Activated CD4-positive, alpha-beta T cell treated with anti-CD3 and anti-CD28 coated beads, Interleukin-2, amount 50 U/mL, for 24 hours (primary cell): ENCODE measurements around the gene KRT74.

Source experiments
- DNase-seq, 2 donors: peaks; one replicate each; pipeline ENCODE4 v3.0.0-alpha.2; 2020; ENCODE audit warnings: low read depth in 1 of 2, low spot score in 1 of 2

Gene KRT74

DNA sequence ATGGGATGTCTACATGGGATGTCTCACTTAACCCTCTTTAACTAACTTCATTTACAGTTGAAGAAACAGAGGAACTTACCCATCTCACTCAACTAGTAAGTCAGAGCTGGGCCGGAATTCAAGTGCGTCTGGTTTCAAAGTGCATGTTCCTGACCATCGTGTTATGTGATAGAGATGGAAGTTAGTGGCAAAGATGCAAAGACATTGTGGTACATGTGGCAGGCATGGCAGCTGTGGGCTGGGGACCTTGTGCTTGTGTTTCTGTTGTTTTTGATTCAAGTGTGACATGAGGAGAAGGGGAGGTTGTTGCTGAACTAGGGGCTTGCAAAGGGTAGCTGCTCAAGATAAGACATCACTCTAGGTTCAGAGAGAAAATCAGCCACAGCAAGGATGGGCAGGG lies 2.3 kb upstream of the KRT74 start:
- DNase-seq, result no peak

DNA sequence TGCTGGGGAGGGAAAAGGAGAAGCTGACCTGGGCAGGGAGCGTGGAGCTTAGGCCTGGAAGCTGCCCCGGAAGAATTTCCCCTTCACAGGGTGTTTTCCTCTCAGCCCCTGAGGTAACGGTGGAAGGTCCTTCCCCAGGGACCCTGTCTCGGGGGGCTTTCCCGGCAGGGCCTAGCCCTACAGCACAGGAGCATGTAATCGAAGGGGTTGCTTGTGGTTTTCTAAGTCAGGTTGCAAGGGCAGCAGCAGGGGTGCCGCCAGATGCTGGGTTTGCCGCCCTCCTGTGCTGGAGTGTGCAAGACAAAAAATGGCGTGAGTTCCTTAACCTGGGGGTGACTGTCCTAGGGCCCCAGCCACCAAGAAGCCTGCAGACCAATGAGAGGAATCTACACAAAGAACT lies 1.6 kb upstream of the KRT74 start:
- DNase-seq, result no peak

DNA sequence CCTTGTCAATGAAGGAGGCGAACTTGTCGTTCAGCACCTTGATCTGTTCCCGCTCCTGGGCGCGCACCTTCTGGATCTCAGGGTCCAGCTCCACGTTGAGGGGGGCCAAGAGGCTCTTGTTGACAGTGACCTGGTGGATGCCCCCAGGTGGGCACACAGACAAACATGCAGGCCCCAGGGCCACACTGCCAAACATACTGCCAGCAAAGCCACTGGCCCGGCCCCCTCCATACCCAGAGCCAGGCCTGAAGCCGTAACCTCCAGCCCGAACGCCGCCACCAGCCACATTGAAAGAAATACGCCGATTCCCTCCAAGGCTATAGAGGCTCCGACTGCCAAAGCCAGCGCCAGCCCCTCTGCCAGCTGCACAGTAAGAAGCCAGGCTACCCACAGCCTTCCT lies 337 bp downstream of the KRT74 start:
- no peak for DNase-seq

DNA sequence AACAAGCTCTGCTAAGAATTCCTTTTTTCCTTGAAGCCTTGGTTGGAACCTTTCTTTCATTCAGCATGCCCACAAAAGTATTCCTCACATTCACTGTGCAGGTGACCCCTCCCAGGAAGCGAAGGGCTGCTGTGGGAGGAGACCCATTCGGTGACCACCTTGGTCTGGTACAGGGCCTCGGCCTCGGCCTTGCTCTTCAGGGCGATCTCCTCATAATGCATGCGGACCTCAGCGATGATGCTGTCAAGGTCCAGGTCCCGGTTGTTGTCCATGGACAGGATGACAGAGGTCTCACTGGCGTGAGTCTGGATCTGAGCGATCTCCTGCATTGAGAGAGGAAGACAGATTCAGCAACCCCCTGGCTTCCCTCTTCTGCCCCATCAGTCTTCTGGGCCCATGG lies 3.1 kb downstream of the KRT74 start:
- no peak for DNase-seq

DNA sequence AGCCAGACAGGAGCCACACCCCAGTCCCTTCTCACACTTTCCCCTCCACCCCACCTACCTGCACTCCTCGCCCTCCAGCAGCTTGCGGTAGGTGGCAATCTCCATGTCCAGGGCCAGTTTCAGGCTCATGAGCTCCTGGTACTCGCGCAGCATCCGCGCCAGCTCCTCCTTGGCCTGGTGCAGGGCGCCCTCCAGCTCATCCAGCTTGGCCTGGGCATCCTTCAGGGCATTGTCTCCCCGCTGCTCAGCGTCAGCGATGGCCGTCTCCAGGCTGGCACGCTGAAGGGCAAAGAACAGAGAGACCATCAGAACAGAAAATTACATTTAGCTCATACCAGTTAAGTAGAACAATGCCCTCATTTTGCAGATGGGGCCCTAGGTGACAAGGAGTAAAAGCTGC lies 5.5 kb downstream of the KRT74 start:
- no peak for DNase-seq

DNA sequence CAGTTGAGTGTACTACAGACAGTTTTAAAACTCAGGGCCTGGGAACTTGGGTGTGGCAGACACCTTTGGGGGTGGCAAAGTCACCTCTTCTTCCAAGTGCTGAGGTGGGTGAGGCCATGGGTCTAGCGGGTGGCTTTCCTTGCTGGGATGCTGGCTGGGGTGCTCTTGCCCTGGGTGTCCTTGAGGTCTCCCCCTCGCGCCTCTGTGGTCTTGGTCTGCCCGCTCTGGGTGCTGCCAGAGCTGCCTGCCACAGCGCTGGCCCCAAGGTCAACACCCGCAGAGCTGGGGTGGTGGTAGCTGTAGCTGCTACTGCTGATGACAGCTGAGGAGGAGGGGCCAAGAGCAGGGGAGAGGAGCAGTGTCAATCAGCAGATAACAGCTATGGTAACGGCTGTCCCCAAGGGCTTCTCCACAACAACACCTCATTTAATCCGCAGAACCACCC lies 6.8 kb downstream of the KRT74 start:
- DNase-seq, result no peak

DNA sequence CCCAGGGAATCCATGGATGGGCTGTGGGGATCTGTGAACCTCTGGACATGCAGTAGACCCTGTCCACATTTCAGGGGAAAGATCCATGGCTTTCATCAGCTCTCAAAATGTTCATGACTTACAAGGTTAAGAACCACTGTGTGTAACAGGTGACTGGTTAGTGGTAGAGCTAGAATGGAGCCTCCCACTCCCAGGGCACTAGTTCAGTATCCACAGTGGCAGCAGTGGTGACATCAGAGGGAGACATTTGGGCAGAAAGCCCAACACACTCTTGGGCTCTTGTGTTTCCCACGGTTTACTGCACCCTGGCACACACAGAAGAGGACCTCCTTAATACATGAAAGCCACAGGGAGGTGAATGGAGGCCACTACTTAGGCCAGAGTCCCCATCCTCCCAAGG lies 9.1 kb downstream of the KRT74 start:
- DNase-seq, result no peak

DNA sequence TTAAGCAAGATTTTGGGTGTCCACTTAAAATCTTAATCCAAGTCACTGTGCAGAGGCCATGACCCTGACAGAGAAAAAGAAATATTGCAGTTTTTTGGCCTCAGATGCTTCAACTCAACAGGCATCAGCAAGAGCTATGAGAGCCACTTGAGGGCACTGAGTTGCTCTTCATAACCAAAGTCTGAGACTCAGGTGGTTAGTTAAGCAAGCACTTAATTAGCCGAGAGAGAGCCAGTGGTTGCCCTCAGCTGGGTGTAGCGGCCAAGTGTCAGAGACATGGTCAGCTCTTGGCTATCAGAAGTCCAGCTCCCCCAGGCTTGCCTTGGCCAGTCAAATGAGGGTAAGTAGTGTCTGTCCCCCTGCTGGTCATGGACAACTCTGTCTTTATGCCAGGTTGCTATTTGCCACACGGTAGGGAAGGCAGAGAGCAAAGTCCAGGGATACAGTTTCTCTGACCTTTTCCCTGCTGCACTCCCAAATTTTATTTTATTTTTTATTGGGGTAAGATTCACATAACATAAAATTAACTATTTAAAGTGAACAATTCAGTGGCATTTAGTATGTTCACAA lies 11.7 kb downstream of the KRT74 start:
- DNase-seq, result no peak

DNA sequence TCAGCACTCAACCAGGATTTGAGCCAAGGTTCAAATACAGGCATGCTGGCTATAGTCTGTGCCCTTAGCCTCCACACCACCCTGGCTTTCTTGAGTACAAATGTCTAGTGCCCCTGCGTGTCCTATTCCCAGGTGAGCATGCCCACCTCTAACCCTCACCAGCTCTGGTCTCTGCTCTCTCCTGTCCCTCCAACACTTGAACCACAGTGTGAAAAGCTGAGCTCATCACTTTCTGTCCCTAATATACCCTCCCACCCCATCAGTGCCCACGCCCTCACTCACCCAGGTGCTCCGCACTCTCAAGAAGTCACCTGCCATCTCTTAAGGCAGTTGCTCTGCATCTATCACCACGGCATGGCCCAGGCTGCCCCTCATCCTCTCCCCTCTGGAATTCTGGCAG lies 13.7 kb downstream of the KRT74 start:
- no peak for DNase-seq

DNA sequence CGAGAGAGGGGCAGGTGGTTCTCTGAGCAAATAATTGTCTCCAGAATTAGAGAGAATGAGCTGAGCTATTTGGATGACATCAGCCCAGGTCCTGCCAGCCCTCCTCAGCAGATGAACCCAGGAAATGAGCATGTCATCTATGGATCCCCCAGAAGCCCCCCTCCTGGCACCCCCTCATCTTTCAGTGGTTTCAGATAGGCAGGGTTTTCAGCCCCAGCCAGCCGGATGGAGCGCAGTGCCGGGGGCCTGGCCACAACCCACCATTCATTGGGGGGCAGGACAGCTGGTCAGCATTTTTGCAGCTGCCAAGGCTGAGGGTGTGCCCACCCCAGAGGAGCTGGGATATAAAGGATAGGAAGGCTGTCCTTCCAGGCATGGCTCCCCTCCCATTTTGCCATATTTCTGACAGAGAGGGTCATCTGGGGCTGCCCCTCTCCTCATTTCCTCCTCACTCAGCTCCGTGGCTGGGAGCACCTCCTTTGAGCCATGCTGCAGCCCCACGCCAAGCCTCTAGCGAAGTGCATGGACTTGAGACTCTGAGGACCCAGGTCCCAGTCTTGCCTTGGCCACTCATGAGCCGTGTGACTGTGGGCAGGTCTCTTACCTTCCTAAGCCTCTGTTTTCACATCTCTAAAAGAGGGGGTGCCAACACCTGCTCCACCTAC lies 14.7 kb downstream of the KRT74 start:
- DNase-seq, result no peak

DNA sequence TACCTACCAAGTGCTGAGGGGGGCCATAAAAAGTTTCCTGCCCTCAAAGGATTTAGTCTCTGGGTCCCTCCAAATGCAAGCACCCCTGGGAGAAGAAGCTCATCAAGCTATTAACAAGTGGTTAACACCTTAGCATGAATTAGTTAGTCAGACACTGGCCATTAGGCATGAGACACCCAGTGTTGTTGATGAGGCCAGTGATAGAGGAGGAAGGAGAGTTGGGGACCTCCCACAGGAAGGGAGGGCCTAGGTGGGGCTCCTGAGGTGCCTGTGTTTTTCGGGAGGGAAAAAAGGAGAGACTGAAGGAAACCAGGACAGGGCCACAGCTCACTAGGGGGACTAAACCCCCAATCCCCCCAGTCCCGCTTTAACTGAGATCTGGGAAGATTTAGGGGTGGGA lies 16.2 kb downstream of the KRT74 start:
- DNase-seq, result no peak

DNA sequence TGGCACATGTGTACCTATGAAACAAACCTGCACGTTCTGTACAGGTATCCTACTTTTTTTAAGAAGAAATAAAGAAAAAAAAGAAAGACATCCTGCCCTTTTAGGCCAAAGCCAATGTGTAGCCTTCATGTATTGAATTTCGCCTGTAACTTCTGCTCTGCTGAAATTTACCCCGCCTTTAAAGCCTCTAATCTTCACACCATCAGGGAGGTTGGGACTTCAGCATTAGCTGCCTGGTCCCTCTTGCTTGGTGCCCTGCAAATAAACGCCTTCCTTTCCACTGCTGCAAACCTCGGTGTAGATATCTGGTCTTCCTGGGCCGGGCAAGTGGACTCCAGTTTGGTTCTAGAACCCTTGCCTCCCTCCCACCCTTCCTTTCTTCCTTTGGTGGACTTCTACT lies 18.1 kb downstream of the KRT74 start:
- no peak for DNase-seq

DNA sequence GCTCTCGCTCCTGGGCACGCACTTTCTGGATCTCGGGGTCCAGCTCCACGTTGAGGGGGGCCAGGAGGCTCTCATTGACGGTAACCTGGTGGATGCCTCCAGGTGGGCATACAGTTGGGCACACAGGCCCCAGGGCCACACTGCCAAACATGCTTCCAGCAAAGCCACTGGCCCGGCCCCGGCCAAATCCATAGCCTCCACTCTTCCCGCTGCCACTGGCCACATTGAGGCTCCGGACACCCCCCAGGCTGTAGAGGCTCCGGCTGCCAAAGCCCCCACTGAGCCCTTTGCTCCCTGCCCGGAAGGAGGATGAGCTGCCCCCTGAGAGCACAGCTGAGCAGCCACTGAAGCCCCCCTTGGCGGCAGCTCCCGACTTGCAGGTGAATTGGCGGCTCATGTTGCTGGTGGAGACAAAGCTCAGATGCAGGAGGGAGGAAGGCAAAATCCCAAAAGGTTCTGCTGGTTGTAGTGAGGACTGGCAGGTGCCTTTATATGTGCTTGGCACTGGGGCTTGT lies 20.9 kb downstream of the KRT74 start, which contains the start of gene KRT71:
Gene KRT71 (minus strand): TSS at position 465 of the 515 bp plus-strand sequence. CDS start 68 bp downstream, at position 397.
- no peak for DNase-seq

DNA sequence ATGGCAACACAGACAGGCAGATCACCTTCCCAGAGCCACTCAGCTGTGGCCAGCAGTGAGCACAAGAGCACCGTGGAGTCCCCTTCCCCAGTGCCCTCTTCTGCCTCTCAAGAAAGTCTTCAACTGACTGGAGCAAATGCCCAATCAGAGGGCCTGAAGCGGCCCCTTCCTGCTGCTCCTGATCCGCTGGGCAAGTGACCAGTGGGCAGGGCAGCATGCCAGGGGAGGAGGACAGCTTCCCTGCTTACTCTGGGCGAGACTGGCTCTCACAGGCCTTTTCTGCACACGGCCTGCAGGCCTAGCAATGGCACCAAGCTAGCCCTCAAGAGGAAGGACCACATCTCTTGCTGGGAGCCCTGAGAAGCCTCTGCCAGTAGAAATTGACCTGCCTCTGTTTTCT lies 21.6 kb downstream of the KRT74 start:
- DNase-seq, result no peak

DNA sequence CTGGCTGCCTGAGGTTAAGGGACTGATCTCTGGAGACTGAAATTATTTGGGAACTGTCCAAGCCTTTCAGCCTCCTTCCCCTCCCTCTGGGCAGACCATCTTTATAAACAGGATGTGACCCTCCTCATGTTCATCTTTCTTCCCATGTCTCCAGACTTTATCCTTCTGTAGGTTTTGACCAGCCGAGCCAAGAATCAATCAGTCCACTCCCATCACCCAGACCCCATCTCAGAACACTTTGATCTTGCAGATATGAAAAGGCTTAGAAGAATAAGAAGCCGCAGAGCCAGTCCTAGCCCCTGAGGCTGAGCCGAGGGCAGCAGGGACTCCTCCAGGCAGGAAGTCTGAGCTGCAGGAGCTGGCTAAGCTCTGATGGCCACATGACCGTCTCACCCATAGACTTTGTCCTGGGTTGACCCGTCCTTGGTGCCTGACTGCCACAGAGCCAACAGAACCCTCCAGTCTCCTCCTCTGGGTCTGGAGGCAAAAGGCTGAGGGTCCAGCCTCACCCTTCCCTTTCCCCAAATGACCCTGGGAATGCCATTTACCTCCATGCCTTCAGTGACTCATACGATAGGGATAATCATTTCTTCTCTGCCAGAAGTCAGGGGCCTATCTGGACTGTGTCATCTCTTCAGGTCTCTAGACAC lies 22.3 kb downstream of the KRT74 start:
- DNase-seq, result no peak

DNA sequence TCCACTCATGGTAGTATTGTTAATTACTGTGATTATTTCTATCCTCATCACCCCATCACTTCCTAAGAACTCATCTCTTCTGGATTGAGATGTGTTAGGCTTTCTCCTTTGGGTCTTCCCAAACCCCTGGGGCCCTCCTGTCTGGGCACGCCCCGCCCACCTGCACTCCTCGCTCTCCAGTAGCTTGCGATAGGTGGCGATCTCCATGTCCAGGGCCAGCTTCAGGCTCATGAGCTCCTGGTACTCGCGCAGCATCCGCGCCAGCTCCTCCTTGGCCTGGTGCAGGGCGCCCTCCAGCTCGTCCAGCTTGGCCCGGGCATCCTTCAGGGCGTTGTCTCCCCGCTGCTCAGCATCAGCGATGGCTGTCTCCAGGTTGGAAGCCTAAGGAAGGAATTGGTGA lies 27.5 kb downstream of the KRT74 start:
- no peak for DNase-seq

DNA sequence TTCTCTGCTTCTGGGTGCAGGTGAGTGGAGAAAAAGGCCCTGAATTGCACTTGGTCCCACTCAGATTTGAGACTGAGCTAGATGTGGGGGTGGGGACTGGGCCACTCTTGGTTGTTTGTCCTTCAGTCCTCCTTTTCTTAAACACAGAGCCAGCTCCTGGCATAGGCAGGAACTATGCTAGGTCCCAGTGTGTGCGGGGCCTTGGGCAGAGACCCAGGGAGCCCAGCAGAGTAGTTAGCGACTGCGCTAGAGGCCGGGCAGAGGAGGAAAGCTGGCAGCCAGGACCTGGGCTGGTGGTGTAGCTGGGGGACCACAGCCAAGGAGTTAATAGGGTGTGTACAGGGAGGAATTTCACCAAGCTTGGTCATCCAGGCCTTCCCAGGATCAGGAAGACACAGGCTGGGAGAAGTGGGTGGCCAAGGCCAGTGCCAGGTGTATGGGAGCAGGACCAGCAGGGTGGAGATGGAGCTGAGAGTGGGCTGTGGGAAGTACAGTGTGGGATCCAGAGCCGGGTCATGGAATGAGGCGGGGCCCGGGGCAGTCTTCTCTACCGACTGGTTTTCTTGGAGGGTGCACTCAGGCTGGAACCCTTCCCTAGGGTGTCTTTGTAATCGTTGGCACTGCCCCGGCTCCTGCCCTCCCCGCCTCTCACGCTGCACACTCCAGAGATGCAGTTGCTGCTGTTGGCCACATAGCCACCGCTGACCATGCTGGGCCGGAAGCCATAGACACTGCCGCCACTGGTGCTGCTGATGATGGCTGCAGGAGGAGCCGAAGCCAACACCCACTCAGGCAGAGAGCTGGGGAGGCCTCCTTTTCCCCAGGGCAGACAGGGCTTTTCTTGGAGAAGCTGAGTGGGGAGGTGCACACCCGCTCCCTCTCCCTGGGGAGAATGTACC lies 29.4 kb downstream of the KRT74 start:
- no peak for DNase-seq

DNA sequence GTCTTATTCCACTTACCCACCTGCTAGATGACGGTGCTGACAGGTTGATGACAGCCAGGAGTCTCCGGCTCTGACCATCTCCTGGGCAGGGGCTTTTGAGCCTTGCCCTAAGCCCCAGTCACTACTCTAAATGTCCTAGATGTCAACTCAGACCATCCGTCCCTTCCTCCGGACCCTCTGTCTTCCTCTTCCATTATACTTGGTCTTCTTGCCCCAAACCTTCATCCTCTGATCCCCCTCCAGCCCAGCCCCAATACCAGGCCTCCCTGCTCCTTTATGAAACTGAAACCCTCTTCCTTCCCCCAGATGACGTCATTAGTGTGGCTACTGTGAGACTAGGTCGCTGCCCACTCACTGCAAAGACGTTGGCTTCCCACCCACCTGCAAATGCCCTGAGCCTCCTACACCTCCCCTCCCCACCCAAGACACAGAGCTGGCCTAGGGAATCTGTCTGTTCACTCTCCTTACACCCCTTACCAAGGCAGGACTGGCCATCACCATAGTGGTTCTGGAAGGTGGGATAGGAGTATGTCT lies 30.8 kb downstream of the KRT74 start:
- DNase-seq, result no peak

DNA sequence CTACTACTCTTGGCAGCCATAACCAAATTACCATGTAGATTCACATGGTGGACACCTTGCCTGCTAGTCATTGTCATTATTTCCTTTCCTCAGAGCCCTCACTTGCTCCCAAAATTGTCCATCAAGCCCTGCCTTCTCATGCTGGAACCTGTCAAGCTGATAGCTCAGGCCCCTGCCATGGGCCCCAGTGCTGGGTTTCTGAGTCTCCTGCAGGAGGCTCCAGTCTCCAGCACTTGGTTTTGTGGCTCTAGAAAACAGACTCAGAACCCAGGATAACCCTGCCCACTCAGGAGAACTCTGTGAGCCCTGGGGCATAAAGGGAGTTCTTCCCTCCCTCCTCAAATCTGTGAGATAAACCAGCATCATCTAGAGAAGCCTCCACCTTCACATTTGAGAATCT lies 31.5 kb downstream of the KRT74 start:
- no peak for DNase-seq

DNA sequence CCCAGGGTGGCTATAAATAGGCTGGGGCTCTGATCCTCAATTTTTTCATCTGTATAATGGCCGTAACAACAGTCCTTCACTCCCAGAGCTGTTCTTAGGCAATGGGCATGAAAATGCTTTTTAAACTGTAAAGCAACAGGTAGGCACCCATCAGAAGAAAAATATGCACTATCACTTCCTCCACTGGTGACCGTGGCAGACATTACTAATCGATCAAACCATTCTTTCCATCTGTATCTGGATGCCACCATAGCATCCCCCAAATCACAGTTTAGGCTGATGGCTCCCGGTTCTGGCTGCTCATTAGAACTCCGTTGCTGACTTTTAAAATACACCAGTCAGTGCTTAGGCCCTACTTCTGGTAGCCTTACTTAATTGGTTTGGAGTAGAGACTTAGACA lies 31.9 kb downstream of the KRT74 start:
- DNase-seq, result no peak

DNA sequence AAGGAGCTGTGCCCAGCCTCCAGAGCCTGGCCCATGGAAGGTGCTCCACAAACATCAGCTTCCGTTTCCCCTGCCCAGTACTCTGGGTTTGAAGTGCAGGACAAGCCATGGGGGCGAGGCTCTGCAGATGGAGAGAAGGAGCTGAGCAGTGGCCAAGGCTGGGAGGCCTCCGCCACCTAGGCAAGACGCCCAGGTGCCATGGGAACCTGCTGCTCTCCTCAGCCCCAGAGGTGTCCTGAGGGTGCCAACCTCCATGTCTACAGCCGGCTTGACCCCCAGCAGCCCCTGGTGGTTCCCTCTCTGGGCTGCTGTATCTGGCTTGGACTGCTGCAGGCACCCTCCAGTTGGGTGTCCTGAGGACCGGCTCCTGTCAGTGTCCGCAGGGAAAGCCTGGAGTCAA lies 33.1 kb downstream of the KRT74 start:
- no peak for DNase-seq
